GM21786 (cell line): Measurements from ENCODE around the gene PDE6A.

Source experiments
- ATAC-seq: cut with Tn5 transposase; IDR thresholded peaks from one replicate; pipeline ENCODE4 v1.9.1; 2021; ENCODE audit not compliant: unreplicated experiment

PDE6A gene

GRCh38 chr5:149930749-149931574 lies 13.6 kb downstream of the PDE6A start:
- ATAC-seq = no peak

DNA sequence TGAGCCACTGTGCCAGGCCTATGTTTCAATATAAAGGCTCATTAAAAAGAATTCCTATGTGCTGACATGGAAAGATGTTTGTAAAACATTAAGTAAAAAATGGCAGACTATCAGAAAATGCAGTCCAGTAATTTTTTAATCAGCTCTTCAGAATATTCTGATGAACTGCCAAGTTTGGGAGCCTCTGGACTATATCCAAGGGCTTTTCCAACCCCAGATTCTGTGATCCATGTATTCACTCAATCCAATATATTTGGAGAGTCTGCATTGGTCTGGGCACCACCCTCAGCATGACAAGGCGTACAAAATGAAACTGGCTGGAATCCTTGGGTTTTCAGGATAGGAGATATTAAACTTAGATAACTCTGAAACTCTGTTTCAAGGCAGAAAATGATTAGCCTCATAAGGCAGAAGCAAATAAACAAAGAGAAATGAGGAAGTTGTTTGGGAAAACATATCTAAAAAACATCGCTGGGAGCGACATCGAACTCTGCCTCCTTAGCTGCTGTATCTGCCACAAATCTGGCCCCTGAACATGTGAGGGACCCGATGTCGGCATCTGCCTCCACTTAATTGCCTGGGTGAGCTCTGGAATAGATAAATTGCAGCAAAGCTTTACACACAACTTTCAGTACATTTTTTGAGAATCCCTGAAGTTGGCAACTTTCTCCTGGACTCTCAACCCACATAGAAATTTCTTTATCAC lies 14.4 kb downstream of the PDE6A start:
- ATAC-seq = no peak

DNA sequence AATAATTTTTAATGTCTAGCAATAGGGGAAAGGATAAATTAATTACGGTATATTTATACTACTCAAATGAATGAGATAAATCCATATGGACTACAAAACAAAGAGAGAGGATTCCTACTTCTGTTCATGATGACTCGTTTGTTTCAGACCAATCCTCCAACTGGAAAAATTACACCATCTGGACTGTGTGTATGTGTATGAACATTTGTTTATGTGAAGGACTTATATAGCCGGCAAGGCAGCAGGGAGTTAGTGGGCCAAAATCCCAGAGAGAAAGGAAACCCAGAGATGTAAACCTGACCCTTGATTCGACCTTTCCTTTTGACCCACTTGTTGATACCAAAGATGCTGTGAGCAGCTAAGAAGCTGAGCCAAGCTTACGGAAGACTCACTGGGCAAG lies 20.1 kb downstream of the PDE6A start:
- ATAC-seq = no peak

DNA sequence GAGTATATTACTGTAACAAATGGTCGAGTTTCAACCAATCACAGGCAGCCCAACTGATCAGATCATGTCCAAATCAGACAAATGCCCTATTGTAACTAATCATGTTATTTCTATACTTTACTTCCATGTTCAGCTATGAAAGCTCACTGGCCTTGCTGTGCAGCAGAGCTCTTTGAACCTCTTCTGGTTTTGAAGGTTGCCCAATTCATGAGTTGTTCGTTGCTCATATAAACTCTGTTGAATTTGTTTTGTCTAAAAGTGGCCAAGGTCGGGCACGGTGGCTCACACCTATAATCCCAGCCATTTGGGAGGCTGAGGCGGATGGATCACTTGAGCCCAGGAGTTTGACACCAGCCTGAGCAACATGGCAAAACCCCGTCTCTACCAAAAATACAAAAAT lies 21.6 kb downstream of the PDE6A start:
- no peak for ATAC-seq

GRCh38 chr5:149921597-149921996 lies 23.0 kb downstream of the PDE6A start:
- no peak for ATAC-seq

GRCh38 chr5:149917073-149917676 lies 27.4 kb downstream of the PDE6A start:
- ATAC-seq = no peak

GRCh38 chr5:149916334-149917072 lies 28.1 kb downstream of the PDE6A start:
- ATAC-seq = no peak

DNA sequence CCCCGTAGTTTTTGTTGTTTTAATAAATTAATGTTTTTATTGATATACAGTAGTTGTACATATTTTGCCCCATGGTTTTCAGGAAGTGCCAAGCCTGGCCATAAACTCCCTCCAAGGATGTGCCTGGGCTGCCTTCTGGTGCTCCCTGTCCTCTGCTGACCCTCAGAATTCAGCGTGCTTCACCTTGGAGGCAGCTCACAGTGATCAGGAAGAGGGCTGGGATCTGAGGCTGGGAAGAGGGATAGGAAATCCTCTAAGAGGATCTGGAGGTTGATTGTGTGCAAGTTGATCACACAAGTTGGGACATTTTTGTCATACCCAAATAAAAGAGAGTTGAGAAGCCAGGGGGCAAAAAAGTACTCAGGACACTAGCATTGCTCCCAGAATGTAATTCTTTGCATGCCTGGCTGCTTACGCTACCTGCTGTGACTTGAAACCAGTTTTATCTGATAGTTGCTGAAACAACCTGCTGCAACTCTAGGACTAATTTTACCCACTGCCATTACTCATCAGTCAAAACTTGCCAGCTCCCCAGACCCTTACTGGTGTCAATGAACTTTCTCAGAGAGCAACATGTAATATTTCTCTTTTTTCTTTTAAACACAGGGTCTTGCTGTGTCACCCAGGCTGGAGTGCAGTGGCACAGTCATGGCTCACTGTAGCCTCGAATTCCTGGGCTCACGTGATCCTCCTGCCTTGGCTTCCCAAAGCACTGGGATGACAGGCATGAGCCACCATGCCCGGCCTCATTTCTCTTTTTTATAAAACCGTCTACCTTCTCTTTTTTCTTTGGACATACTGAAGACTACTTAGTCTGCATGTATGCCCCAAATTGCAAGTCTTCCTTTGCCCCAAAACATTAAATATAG lies 29.0 kb downstream of the PDE6A start:
- ATAC-seq = no peak

- ATAC-seq = no peak
Observed at GRCh38 chr5:149913436-149914419, 30.9 kb downstream of the PDE6A start.

- no peak for ATAC-seq
Observed at GRCh38 chr5:149912226-149912871, 32.2 kb downstream of the PDE6A start.

DNA sequence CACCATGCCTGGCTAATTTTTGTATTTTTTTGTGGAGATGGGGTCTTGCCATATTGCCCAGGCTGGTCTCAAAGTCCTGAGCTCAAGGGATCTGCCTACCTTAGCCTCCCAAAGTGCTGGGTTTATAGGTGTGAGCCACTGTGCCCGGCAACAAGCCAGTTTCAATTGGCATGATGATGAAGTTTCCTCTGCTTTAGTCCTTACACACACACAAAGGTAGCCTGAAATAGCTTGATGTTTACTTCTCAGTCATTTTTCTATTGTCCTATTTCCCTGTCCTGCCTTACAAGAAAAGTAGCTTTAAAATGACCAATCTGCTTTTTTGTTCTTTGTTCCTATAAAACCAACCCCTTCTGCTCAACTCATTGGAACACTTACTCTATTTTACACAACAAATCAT lies 33.6 kb downstream of the PDE6A start:
- no peak for ATAC-seq

GRCh38 chr5:149907828-149908227 lies 36.8 kb downstream of the PDE6A start:
- ATAC-seq = no peak

GRCh38 chr5:149904977-149905376 lies 39.6 kb downstream of the PDE6A start:
- ATAC-seq = no peak

- ATAC-seq = no peak
Observed at GRCh38 chr5:149904293-149904886, 40.2 kb downstream of the PDE6A start.

GRCh38 chr5:149903404-149903803 lies 41.2 kb downstream of the PDE6A start:
- ATAC-seq = no peak

DNA sequence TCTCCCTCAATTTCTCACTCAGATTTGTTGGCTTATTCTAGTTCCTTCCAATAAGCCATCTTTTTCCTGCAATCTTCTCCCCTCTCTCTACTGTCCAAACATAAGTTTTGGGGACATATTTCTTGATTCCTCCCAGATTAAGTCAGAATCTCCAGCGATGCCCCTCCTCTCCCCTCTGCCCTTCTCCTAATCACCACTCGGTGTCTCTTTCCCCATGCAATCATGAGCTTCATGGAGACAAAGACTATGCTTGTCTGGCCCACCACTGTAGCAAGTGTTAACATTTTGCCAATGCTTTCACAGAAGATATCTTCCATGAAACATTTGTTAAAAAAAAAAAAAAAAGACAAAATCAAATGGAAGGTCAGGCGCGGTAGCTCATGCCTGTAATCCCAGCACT lies 42.4 kb downstream of the PDE6A start:
- ATAC-seq = no peak

DNA sequence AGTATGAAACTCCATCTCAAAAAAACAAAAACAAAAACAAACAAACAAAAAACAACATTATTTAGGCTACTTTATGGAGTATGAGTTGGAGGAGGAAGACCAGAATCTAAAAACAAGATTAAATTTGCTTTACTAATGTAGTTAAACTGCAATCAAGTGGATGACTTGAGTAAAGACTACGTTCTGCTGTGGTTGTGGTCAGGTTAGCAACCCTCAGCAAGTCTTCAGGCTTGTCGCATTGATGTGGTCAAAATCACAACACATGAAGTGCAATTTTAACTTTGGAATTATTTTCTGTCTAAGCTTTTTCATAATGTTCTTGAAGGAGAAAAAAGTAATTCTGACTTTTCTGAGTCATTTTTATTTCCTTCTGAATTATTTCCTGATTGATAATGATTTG lies 43.1 kb downstream of the PDE6A start:
- no peak for ATAC-seq

DNA sequence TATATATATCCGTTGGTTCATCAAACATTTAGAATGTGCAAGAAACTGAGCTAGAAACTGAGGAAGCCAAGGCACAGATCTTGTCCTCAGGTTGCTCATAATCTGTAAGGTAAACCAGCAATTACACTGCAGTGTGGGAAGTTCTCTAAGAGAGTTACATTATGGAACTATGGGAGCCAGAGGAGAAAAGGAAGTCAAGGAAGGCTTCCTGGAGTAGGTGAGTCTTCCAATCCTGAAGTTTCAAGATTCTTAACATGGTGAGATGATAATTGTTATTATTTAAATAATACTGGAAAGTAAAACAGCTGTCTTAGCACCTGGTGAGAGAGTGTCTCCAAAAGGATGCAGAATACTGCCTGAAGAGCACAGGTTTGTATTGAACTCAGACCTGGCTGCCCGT lies 44.2 kb downstream of the PDE6A start:
- ATAC-seq = no peak
